Neural crest cell (in vitro differentiated cells): ENCODE results near the gene COL12A1. TPM values are rescaled to one million over a fixed set of nuclear protein-coding genes. Genes with fewer than 3 reads are reported as not detected.

Experiments
- DNase-seq: peaks from one replicate; pipeline ENCODE4 v3.0.0; 2021; ENCODE audit warnings: low read depth, mixed read lengths, low spot score
- H3K27ac Mint-ChIP-seq: one replicate; pipeline ENCODE4 v1.8.0; 2021; ENCODE audit warnings: mild to moderate bottlenecking, mixed read lengths; ENCODE audit not compliant: unreplicated experiment
- H3K27me3 Mint-ChIP-seq: 2 replicates; pipeline ENCODE4 v1.8.0; 2021; ENCODE audit warnings: low read depth, mild to moderate bottlenecking, mixed read lengths
- H3K36me3 Mint-ChIP-seq: 2 replicates; pipeline ENCODE4 v1.8.0; 2021; ENCODE audit warnings: low read depth, mild to moderate bottlenecking, mixed read lengths
- H3K4me1 Mint-ChIP-seq: 2 replicates; pipeline ENCODE4 v1.8.0; 2021; ENCODE audit warnings: mixed read lengths
- H3K4me3 Mint-ChIP-seq: one replicate; pipeline ENCODE4 v1.8.0; 2021; ENCODE audit warnings: mild to moderate bottlenecking, mixed read lengths
- H3K9me3 Mint-ChIP-seq: 2 replicates; pipeline ENCODE4 v1.8.0; 2021; ENCODE audit warnings: mixed read lengths
- total RNA-seq: library from RNA; stranded (reverse); gene quantifications from 2 replicates; pipeline ENCODE4 v1.2.1, GENCODE V29; 2021
- TF ChIP-seq, protein P1 (sequence below): fragments of 200-600 bp; sonication (generic); conservative IDR thresholded peaks from 2 replicates; pipeline ENCODE4 v1.5.0; 2021; ENCODE audit warnings: antibody characterized with exemption, mild to moderate bottlenecking

COL12A1 gene
- total RNA-seq, 1 donor from 2014 or later, result 50.2 TPM

DNA sequence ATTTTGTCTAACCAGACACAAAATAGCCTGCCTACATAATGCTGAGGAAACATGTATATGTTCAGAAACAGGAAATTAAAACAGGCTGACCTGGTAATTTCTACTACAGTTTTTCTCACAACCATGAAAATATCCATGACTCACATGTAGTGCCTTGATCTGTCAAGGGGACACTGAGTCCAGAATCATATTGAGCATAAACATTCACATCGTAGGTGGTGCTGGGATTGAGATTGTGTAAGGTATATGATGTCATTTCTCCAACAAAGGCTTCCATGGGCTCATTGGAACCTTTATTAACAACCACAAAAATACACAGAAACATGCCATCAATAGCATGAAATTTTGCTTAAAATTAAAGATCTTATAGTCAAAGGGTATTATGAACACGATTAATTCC, 80.9 kb downstream of the COL12A1 start:
- Mint-ChIP-seq H3K9me3 (no peaks in the 10 kb centered on the region), H3K27me3 (no peaks in the 10 kb centered on the region), H3K27ac (no peak overlapping the region), H3K36me3 (no peaks in the 10 kb centered on the region), H3K4me1 (no peaks in the 10 kb centered on the region), H3K4me3 (no peak overlapping the region)
- no peak for DNase-seq
- TF ChIP-seq, protein P1, sequence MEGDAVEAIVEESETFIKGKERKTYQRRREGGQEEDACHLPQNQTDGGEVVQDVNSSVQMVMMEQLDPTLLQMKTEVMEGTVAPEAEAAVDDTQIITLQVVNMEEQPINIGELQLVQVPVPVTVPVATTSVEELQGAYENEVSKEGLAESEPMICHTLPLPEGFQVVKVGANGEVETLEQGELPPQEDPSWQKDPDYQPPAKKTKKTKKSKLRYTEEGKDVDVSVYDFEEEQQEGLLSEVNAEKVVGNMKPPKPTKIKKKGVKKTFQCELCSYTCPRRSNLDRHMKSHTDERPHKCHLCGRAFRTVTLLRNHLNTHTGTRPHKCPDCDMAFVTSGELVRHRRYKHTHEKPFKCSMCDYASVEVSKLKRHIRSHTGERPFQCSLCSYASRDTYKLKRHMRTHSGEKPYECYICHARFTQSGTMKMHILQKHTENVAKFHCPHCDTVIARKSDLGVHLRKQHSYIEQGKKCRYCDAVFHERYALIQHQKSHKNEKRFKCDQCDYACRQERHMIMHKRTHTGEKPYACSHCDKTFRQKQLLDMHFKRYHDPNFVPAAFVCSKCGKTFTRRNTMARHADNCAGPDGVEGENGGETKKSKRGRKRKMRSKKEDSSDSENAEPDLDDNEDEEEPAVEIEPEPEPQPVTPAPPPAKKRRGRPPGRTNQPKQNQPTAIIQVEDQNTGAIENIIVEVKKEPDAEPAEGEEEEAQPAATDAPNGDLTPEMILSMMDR, result no peak

- Mint-ChIP-seq H3K9me3 (no peaks in the 10 kb centered on the region), H3K36me3 (peaks cover under 1% of the 10 kb centered on the region), H3K27me3 (no peaks in the 10 kb centered on the region), H3K4me1 (no peaks in the 10 kb centered on the region), H3K27ac (no peak overlapping the region), H3K4me3 (no peak overlapping the region)
- no peak for DNase-seq
- TF ChIP-seq, protein P1, result no peak
Measured at GRCh38 chr6:75124085-75124484, 81.8 kb downstream of the COL12A1 start.

- no peaks in the 10 kb centered on the region for H3K9me3 Mint-ChIP-seq
- DNase-seq, result no peak
Measured at GRCh38 chr6:75118925-75119515, 86.8 kb downstream of the COL12A1 start.

GRCh38 chr6:75117701-75118100, 88.2 kb downstream of the COL12A1 start:
- no peaks in the 10 kb centered on the region for H3K4me1 Mint-ChIP-seq
- no peaks in the 10 kb centered on the region for H3K9me3 Mint-ChIP-seq
- no peak for DNase-seq
- H3K4me3 Mint-ChIP-seq, result no peak overlapping the region
- H3K27me3 Mint-ChIP-seq, result no peaks in the 10 kb centered on the region
- TF ChIP-seq, protein P1, result no peak
- no peak overlapping the region for H3K27ac Mint-ChIP-seq
- peaks cover 2% of the 10 kb centered on the region for H3K36me3 Mint-ChIP-seq

More at GRCh38 chr6:75118925-75119515, 86.8 kb downstream of the COL12A1 start:
- no peak overlapping the region for H3K4me3 Mint-ChIP-seq
- H3K27me3 Mint-ChIP-seq, result no peaks in the 10 kb centered on the region
- TF ChIP-seq, protein P1, result no peak
- no peak overlapping the region for H3K27ac Mint-ChIP-seq
- no peaks in the 10 kb centered on the region for H3K4me1 Mint-ChIP-seq
- H3K36me3 Mint-ChIP-seq, result peaks cover 2% of the 10 kb centered on the region

GRCh38 chr6:75116946-75117345, 88.9 kb downstream of the COL12A1 start:
- Mint-ChIP-seq H3K4me3 (no peak overlapping the region), H3K4me1 (no peaks in the 10 kb centered on the region), H3K27me3 (no peaks in the 10 kb centered on the region), H3K9me3 (no peaks in the 10 kb centered on the region), H3K27ac (no peak overlapping the region), H3K36me3 (peaks cover 2% of the 10 kb centered on the region)
- TF ChIP-seq, protein P1, result no peak
- no peak for DNase-seq
